HCT116 (cell line): ENCODE results near the gene BAHCC1. TPM values are rescaled to one million over a fixed set of nuclear protein-coding genes. Genes with fewer than 3 reads are reported as not detected.

Experiments
- ATAC-seq: fragments of 200-7000 bp; cut with Tn5 transposase; 2 replicates; pipeline ENCODE4 v1.9.1; 2020; ENCODE audit warnings: mild to moderate bottlenecking, moderate library complexity
- BruUV-seq: library from RNA; stranded (reverse); fragments of 400-500 nt; replicated peaks from 2 replicates; lab custom pipeline; 2021; lab: Mats Ljungman, UMichigan
- CTCF ChIA-PET: fragments of 300-600 bp; sonication (Branson Sonifier 250); formaldehyde crosslinking; loops from one replicate; lab custom pipeline; 2021; ENCODE audit warnings: antibody characterized with exemption; lab: Charles Lee
- POLR2A ChIA-PET: fragments of 300-600, 350-600 bp; sonication (Branson Sonifier 250); formaldehyde crosslinking; loops from one replicate; lab custom pipeline; 2021; ENCODE audit warnings: antibody characterized with exemption; lab: Charles Lee
- RAD21 ChIA-PET, 2 experiments: fragments of 300-600 bp; sonication (Branson Sonifier 250); formaldehyde crosslinking; loops; one replicate each; lab custom pipeline; 2023; ENCODE audit warnings: low total read pairs in 2 of 2; ENCODE audit not compliant: uncharacterized antibody in 2 of 2, unreplicated experiment in 2 of 2, low non-redundant PET in 1 of 2; lab: Charles Lee
- DNase-seq: peaks from one replicate; pipeline ENCODE4 v3.0.0-alpha.2; 2010; ENCODE audit warnings: low read depth, low spot score
- H2AFZ ChIP-seq: fragments of 200-600 bp; shearing (Covaris generic), sonication (generic); 2 replicates; pipeline ENCODE4 v1.6.1; 2017; ENCODE audit warnings: low read depth, mixed run types, mixed read lengths, antibody characterized with exemption, low read length; ENCODE audit not compliant: poor library complexity, severe bottlenecking
- H3K27ac ChIP-seq: 2 replicates; pipeline ENCODE4 v1.5.1; 2012; ENCODE audit warnings: low read depth, low read length
- H3K27me3 ChIP-seq: fragments of 200-600 bp; sonication (generic); 2 replicates; pipeline ENCODE4 v1.6.1; 2016; ENCODE audit warnings: mixed run types, low read length, mixed read lengths; ENCODE audit not compliant: insufficient read depth
- H3K36me3 ChIP-seq, 2 experiments: fragments of 200-500 bp in 1 of 2; fragments of 200-600 bp in 1 of 2; sonication (Bioruptor generic) in 1 of 2; sonication (generic) in 1 of 2; 2 replicates each; pipeline versions ENCODE4 v1.5.1 to v1.6.1; 2014 to 2016; ENCODE audit warnings: low read length in 2 of 2, inconsistent platforms in 1 of 2, mixed read lengths in 1 of 2, mixed run types in 1 of 2; ENCODE audit not compliant: insufficient read depth in 2 of 2, control insufficient read depth in 1 of 2
- H3K4me1 ChIP-seq, 2 experiments: fragments of 200-600 bp in 1 of 2; sonication (generic) in 1 of 2; 2 replicates each; pipeline versions ENCODE4 v1.5.1 to v1.6.1; 2012 to 2017; ENCODE audit warnings: low read length in 2 of 2, inconsistent platforms in 1 of 2, mild to moderate bottlenecking in 1 of 2, mixed read lengths in 1 of 2, mixed run types in 1 of 2, moderate library complexity in 1 of 2; ENCODE audit not compliant: insufficient read depth in 2 of 2, control insufficient read depth in 1 of 2
- H3K4me2 ChIP-seq: fragments of 200-600 bp; sonication (generic); 2 replicates; pipeline ENCODE4 v1.6.1; 2017; ENCODE audit warnings: mixed run types, low read length, mixed read lengths
- H3K4me3 ChIP-seq, 2 experiments: fragments of 200-600 bp in 1 of 2; sonication (generic) in 1 of 2; replicated peaks in 1 of 2; 2 replicates each; pipeline ENCODE4 v1.5.1; 2011 to 2016; ENCODE audit warnings: low read length in 2 of 2, control low read depth in 1 of 2, low read depth in 1 of 2, mild to moderate bottlenecking in 1 of 2, mixed read lengths in 1 of 2, mixed run types in 1 of 2
- H3K79me2 ChIP-seq: fragments of 200-600 bp; sonication (generic); 2 replicates; pipeline ENCODE4 v1.6.1; 2017; ENCODE audit warnings: mild to moderate bottlenecking, mixed run types, low read length, moderate library complexity, mixed read lengths; ENCODE audit not compliant: insufficient read depth
- H3K9ac ChIP-seq: fragments of 200-600 bp; sonication (generic); 2 replicates; pipeline ENCODE4 v1.6.1; 2016; ENCODE audit warnings: low read length, mixed read lengths
- H3K9me2 ChIP-seq: fragments of 200-600 bp; sonication (generic), shearing (Covaris generic); 2 replicates; pipeline ENCODE4 v1.6.1; 2017; ENCODE audit warnings: mixed run types, mild to moderate bottlenecking, moderate library complexity; ENCODE audit not compliant: insufficient read depth
- H3K9me3 ChIP-seq, 2 experiments: fragments of 200-500 bp in 1 of 2; fragments of 200-600 bp in 1 of 2; sonication (Bioruptor generic) in 1 of 2; sonication (generic) in 1 of 2; 2 replicates each; pipeline ENCODE4 v1.6.1; 2014 to 2017; ENCODE audit warnings: low read length in 2 of 2, mixed read lengths in 2 of 2, inconsistent platforms in 1 of 2, low read depth in 1 of 2, mild to moderate bottlenecking in 1 of 2, mixed run types in 1 of 2, moderate library complexity in 1 of 2; ENCODE audit not compliant: control insufficient read depth in 1 of 2, insufficient read depth in 1 of 2
- H4K20me1 ChIP-seq: fragments of 200-600 bp; sonication (generic), shearing (Covaris generic); 2 replicates; pipeline ENCODE4 v1.6.1; 2017; ENCODE audit warnings: mixed run types, mild to moderate bottlenecking, moderate library complexity; ENCODE audit not compliant: insufficient read depth
- CBX3 ChIP-seq: IDR thresholded peaks from 2 replicates; pipeline ENCODE4 v1.6.1; 2012; ENCODE audit warnings: low read depth
- CEBPB ChIP-seq: IDR thresholded peaks from 2 replicates; pipeline ENCODE4 v1.6.1; 2012; ENCODE audit warnings: low read depth
- EGR1 ChIP-seq: IDR thresholded peaks from 2 replicates; pipeline ENCODE4 v1.6.1; 2012; ENCODE audit warnings: low read depth
- ELF1 ChIP-seq: IDR thresholded peaks from 2 replicates; pipeline ENCODE4 v1.6.1; 2012; ENCODE audit warnings: low read depth, borderline replicate concordance
- EZH2phosphoT487 ChIP-seq: fragments of 200-600 bp; IDR thresholded peaks from 2 replicates; pipeline ENCODE4 v1.6.1; 2018; ENCODE audit warnings: antibody characterized with exemption, borderline replicate concordance
- JUND ChIP-seq: IDR thresholded peaks from 2 replicates; pipeline ENCODE4 v1.6.1; 2012
- POLR2A ChIP-seq: IDR thresholded peaks from 2 replicates; pipeline ENCODE4 v1.7.0; 2011; ENCODE audit warnings: borderline replicate concordance; ENCODE audit not compliant: insufficient read depth, insufficient read length; ENCODE audit errors: extremely low read depth
- POLR2AphosphoS5 ChIP-seq: IDR thresholded peaks from 2 replicates; pipeline ENCODE4 v1.6.1; 2011; ENCODE audit warnings: mild to moderate bottlenecking, low read depth, low read length, moderate library complexity
- RAD21 ChIP-seq: IDR thresholded peaks from 2 replicates; pipeline ENCODE4 v1.6.1; 2012; ENCODE audit warnings: low read depth, mild to moderate bottlenecking
- SRF ChIP-seq: IDR thresholded peaks from 2 replicates; pipeline ENCODE4 v1.6.1; 2012; ENCODE audit warnings: low read depth
- TCF7L2 ChIP-seq: IDR thresholded peaks from 2 replicates; pipeline ENCODE4 v1.7.0; 2011; ENCODE audit warnings: borderline replicate concordance, inconsistent platforms; ENCODE audit not compliant: insufficient read depth, insufficient read length; ENCODE audit errors: extremely low read depth
- YY1 ChIP-seq: IDR thresholded peaks from 2 replicates; pipeline ENCODE4 v1.6.1; 2011; ENCODE audit warnings: low read length, low read depth, moderate library complexity, mild to moderate bottlenecking; ENCODE audit not compliant: insufficient replicate concordance; ENCODE audit errors: extremely low read depth
- ZNF274 ChIP-seq: fragments of 200-500 bp; sonication (Bioruptor generic); IDR thresholded peaks from 2 replicates; pipeline ENCODE4 v1.6.1; 2014; ENCODE audit warnings: mild to moderate bottlenecking, low read depth, low read length, inconsistent platforms
- intact Hi-C: fragments of 100-400 bp; cut with micrococcal nuclease; formaldehyde crosslinking; loops from 2 replicates; pipeline ENCODE4 v1.10.0; 2022
- total RNA-seq: library from RNA; stranded (reverse); gene quantifications from one replicate; pipeline ENCODE4 v1.2.1, GENCODE V29; 2021; ENCODE audit not compliant: unreplicated experiment
- TF ChIP-seq, protein P1 (sequence below): IDR thresholded peaks from 2 replicates; pipeline ENCODE4 v1.6.1; 2012
- TF ChIP-seq, protein P2 (sequence below): IDR thresholded peaks from 2 replicates; pipeline ENCODE4 v1.6.1; 2011; ENCODE audit warnings: mild to moderate bottlenecking, low read length, moderate library complexity; ENCODE audit not compliant: insufficient replicate concordance; ENCODE audit errors: extremely low read depth
- TF ChIP-seq, protein P3 (sequence below): IDR thresholded peaks from 2 replicates; pipeline ENCODE4 v1.6.1; 2012; ENCODE audit warnings: low read depth

The BAHCC1 gene
- total RNA-seq, 1 experiment from 2014 or later: 45.2 TPM

DNA sequence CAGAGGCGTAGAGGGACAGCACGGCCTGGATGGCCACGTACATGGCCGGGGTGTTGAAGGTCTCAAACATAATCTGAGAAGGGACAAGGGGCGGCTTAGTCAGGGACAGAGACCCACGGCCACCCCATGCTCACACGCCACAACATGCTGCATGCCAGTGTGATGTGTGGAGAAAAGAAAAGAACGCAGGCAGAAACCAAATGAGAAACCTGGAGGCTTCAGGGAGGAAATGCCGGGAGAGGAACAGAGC is 116.2 kb downstream of the BAHCC1 start:
- Histone ChIP-seq H3K27me3 (no peaks in the 10 kb centered on the region), H2AFZ (no peak overlapping the region), H3K4me3 (peak overlapping the region; percentile 85 to 96), H3K9me3 (no peaks in the 10 kb centered on the region), H3K4me2 (peak overlapping the region; percentile 99), H3K9me2 (no peaks in the 10 kb centered on the region), H3K27ac (peak overlapping the region; percentile 86), H3K9ac (peak overlapping the region; percentile 90), H3K79me2 (peaks cover 61% of the 10 kb centered on the region), H3K4me1 (peaks cover 21 to 64% of the 10 kb centered on the region in 2 experiments), H4K20me1 (peaks cover 35% of the 10 kb centered on the region; the same call in 1 of the 2 replicates), H3K36me3 (peaks cover 19 to 34% of the 10 kb centered on the region in 2 experiments)
- POLR2A ChIA-PET: interaction anchor here (0.6 to 2.4 kb wide), 5 partner anchors 8 to 216 kb away, joined by 3 to 12 read pairs (median 4); partner anchors contain the start of genes BAHCC1 and SLC38A10
- ATAC-seq: no peak
- intact Hi-C loops: no loop called here
- BruUV-seq: no TSS peak
- DNase-seq: no peak
- TF ChIP-seq EGR1 (no peak), CBX3 (no peak), TCF7L2 (no peak), CEBPB (no peak), ELF1 (no peak), ZNF274 (no peak), RAD21 (no peak), EZH2phosphoT487 (no peak), POLR2AphosphoS5 (no peak), POLR2A (no peak), YY1 (no peak), SRF (no peak), JUND (no peak)
- TF ChIP-seq, protein P1, sequence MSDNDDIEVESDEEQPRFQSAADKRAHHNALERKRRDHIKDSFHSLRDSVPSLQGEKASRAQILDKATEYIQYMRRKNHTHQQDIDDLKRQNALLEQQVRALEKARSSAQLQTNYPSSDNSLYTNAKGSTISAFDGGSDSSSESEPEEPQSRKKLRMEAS: no peak
- TF ChIP-seq, protein P2, sequence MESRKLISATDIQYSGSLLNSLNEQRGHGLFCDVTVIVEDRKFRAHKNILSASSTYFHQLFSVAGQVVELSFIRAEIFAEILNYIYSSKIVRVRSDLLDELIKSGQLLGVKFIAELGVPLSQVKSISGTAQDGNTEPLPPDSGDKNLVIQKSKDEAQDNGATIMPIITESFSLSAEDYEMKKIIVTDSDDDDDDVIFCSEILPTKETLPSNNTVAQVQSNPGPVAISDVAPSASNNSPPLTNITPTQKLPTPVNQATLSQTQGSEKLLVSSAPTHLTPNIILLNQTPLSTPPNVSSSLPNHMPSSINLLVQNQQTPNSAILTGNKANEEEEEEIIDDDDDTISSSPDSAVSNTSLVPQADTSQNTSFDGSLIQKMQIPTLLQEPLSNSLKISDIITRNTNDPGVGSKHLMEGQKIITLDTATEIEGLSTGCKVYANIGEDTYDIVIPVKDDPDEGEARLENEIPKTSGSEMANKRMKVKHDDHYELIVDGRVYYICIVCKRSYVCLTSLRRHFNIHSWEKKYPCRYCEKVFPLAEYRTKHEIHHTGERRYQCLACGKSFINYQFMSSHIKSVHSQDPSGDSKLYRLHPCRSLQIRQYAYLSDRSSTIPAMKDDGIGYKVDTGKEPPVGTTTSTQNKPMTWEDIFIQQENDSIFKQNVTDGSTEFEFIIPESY: no peak
- TF ChIP-seq, protein P3, sequence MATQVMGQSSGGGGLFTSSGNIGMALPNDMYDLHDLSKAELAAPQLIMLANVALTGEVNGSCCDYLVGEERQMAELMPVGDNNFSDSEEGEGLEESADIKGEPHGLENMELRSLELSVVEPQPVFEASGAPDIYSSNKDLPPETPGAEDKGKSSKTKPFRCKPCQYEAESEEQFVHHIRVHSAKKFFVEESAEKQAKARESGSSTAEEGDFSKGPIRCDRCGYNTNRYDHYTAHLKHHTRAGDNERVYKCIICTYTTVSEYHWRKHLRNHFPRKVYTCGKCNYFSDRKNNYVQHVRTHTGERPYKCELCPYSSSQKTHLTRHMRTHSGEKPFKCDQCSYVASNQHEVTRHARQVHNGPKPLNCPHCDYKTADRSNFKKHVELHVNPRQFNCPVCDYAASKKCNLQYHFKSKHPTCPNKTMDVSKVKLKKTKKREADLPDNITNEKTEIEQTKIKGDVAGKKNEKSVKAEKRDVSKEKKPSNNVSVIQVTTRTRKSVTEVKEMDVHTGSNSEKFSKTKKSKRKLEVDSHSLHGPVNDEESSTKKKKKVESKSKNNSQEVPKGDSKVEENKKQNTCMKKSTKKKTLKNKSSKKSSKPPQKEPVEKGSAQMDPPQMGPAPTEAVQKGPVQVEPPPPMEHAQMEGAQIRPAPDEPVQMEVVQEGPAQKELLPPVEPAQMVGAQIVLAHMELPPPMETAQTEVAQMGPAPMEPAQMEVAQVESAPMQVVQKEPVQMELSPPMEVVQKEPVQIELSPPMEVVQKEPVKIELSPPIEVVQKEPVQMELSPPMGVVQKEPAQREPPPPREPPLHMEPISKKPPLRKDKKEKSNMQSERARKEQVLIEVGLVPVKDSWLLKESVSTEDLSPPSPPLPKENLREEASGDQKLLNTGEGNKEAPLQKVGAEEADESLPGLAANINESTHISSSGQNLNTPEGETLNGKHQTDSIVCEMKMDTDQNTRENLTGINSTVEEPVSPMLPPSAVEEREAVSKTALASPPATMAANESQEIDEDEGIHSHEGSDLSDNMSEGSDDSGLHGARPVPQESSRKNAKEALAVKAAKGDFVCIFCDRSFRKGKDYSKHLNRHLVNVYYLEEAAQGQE: no peak
- RAD21 ChIA-PET: no interaction called here
- CTCF ChIA-PET: no interaction called here
